Activated CD8-positive, alpha-beta memory T cell treated with anti-CD3 and anti-CD28 coated beads for 36 hours (primary cell): Measurements from ENCODE around the gene SHPK. TPM values are rescaled to one million over a fixed set of nuclear protein-coding genes. Genes with fewer than 3 reads are reported as not detected.

Experiments
- CTCF ChIA-PET: fragments of 350-600 bp; sonication (Branson Sonifier 250); formaldehyde crosslinking; loops from one replicate; lab custom pipeline; 2021; ENCODE audit warnings: antibody characterized with exemption; lab: Charles Lee
- POLR2A ChIA-PET: fragments of 350-600 bp; sonication (Branson Sonifier 250); formaldehyde crosslinking; loops from one replicate; lab custom pipeline; 2021; ENCODE audit warnings: antibody characterized with exemption; lab: Charles Lee
- total RNA-seq, 2 experiments: library from RNA; stranded (reverse); gene quantifications; one replicate each; pipeline ENCODE4 v1.2.3, GENCODE V29; 2021

Gene SHPK
- total RNA-seq, 2 experiments from 2014 or later, result 17.5 to 17.6 TPM

- POLR2A ChIA-PET, result interaction anchor here (1.2 kb wide), 1 partner anchor 19 kb away, joined by 3 read pairs; no protein-coding TSS in a partner anchor
- CTCF ChIA-PET, result interaction anchor here (0.7 to 0.8 kb wide), 2 partner anchors 177 to 962 kb away, joined by 3 read pairs; no protein-coding TSS in a partner anchor
Observed at GRCh38 chr17:3666516-3666915, 30.5 kb upstream of the SHPK start.

- POLR2A ChIA-PET, result no interaction called here
Observed at GRCh38 chr17:3665834-3666233, 29.8 kb upstream of the SHPK start.

GRCh38 chr17:3663102-3664011 is 27.3 kb upstream of the SHPK start:
- ChIA-PET CTCF (interaction anchor here (0.9 kb wide), 1 partner anchor 20 kb away, joined by 3 read pairs; no protein-coding TSS in a partner anchor), POLR2A (interaction anchor here (1.2 kb wide), 1 partner anchor 22 kb away, joined by 3 read pairs; no protein-coding TSS in a partner anchor)

More at GRCh38 chr17:3665834-3666233, 29.8 kb upstream of the SHPK start:
- CTCF ChIA-PET, result no interaction called here

- ChIA-PET CTCF (interaction anchor here (0.9 kb wide), 1 partner anchor 12 kb away, joined by 3 read pairs; no protein-coding TSS in a partner anchor), POLR2A (no interaction called here)
Observed at GRCh38 chr17:3660311-3660891, 24.4 kb upstream of the SHPK start.

GRCh38 chr17:3659541-3660111 is 23.6 kb upstream of the SHPK start:
- ChIA-PET POLR2A (no interaction called here), CTCF (interaction anchor here (0.6 to 1.1 kb wide), 2 partner anchors 16 to 196 kb away, joined by 3 to 5 read pairs; no protein-coding TSS in a partner anchor)

- ChIA-PET POLR2A (no interaction called here), CTCF (interaction anchor here (0.6 to 1.1 kb wide), 2 partner anchors 15 to 196 kb away, joined by 3 to 5 read pairs; no protein-coding TSS in a partner anchor)
Observed at GRCh38 chr17:3658784-3659449, 22.9 kb upstream of the SHPK start.

- CTCF ChIA-PET, result interaction anchor here (1.1 kb wide), 1 partner anchor 79 kb away, joined by 3 read pairs; no protein-coding TSS in a partner anchor
- POLR2A ChIA-PET, result no interaction called here
Observed at GRCh38 chr17:3657874-3658783, 22.1 kb upstream of the SHPK start.

GRCh38 chr17:3657588-3657869 is 21.5 kb upstream of the SHPK start:
- CTCF ChIA-PET, result interaction anchor here (1.1 kb wide), 1 partner anchor 80 kb away, joined by 3 read pairs; no protein-coding TSS in a partner anchor

GRCh38 chr17:3656755-3657587 is 20.9 kb upstream of the SHPK start:
- ChIA-PET CTCF (no interaction called here), POLR2A (interaction anchor here (1.0 kb wide), 1 partner anchor 10 kb away, joined by 3 read pairs; no protein-coding TSS in a partner anchor)

More at GRCh38 chr17:3657588-3657869, 21.5 kb upstream of the SHPK start:
- POLR2A ChIA-PET, result no interaction called here

- ChIA-PET POLR2A (interaction anchor here (1.0 kb wide), 1 partner anchor 11 kb away, joined by 3 read pairs; no protein-coding TSS in a partner anchor), CTCF (no interaction called here)
Observed at GRCh38 chr17:3656353-3656752, 20.3 kb upstream of the SHPK start.

GRCh38 chr17:3655766-3656165 is 19.7 kb upstream of the SHPK start:
- ChIA-PET POLR2A (no interaction called here), CTCF (no interaction called here)

GRCh38 chr17:3647769-3648555 is 11.9 kb upstream of the SHPK start:
- CTCF ChIA-PET, result interaction anchor here (0.7 kb wide), 1 partner anchor 13 kb away, joined by 3 read pairs; no protein-coding TSS in a partner anchor
- POLR2A ChIA-PET, result interaction anchor here (0.7 kb wide), 1 partner anchor 19 kb away, joined by 3 read pairs; no protein-coding TSS in a partner anchor

GRCh38 chr17:3647251-3647650 is 11.2 kb upstream of the SHPK start:
- CTCF ChIA-PET, result interaction anchor here (1.2 to 1.3 kb wide), 2 partner anchors 15 to 45 kb away, joined by 3 read pairs; no protein-coding TSS in a partner anchor
- POLR2A ChIA-PET, result interaction anchor here (0.7 kb wide), 1 partner anchor 20 kb away, joined by 3 read pairs; no protein-coding TSS in a partner anchor

GRCh38 chr17:3645310-3645709 is 9.3 kb upstream of the SHPK start:
- ChIA-PET POLR2A (no interaction called here), CTCF (no interaction called here)

GRCh38 chr17:3643889-3644349 is 7.9 kb upstream of the SHPK start:
- ChIA-PET POLR2A (interaction anchor here (0.5 to 0.7 kb wide), 2 partner anchors 9 to 25 kb away, joined by 3 read pairs; partner anchors contain the start of genes EMC6 and TAX1BP3), CTCF (interaction anchor here (1.6 kb wide), 1 partner anchor 15 kb away, joined by 5 read pairs; no protein-coding TSS in a partner anchor)
